SK-N-DZ (cell line): ENCODE data around the gene KLHDC7B.
"Not testable (repeated sequence)": the region's sequence is repeated elsewhere in the genome, so short reads cannot be mapped to it uniquely, and the experiment has no call there.

ENCODE experiments used
- DNase-seq: peaks from one replicate; pipeline ENCODE4 v3.0.0-alpha.2; 2015; ENCODE audit warnings: low spot score

The KLHDC7B gene

DNA sequence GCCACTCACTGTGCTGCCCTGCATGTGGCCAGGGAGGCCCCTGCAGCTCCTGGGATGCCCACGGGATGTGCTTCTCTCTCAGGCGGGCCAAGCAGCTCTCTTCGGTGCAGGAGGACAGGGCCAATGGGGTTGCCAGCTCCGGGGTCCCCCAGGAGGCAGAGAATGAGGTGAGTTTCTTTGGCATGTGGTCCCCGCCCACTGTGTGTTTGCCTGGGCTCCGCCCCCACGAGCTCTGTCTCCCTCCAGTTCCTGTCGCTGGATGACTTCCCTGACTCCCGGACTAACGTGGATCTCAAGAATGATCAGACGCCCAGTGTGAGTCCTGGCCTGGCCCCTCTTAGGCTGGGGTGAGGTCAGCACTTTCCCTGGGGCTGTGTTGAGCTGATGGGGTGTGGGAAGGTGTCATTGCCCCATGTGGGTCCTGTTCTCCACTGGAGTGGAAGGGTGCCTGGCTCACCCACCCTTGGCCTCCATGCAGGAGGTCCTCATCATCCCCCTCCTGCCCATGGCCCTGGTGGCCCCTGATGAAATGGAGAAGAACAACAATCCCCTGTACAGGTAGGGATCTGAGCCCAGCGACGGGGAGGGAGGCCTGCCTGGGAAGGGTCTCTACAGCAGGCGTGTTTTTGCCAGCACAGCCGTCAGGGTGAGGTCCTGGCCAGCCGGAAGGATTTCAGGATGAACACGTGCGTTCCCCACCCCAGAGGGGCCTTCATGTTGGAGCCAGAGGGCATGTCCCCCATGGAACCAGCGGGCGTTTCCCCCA is 28.0 kb upstream of the KLHDC7B start:
- DNase-seq, result no peak

DNA sequence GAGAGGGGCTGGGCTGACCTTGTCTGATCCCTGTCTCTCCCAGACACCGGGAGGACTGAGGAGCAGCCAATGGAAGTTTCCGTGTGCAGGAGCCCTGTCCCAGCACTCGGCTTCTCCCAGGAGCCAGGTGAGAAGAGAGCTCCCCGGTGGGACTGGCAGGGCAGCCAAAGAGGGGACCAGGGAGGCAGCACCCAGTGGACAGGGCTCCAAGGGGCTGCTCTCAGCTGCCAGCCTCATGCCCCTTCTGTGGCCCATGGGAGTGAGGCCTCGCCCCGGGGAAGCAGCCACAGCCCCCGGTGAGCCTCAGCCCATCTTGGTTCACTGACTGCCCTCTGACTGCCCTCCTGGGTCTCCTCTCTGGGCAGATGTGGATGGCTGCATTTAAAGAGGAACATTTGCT is 27.1 kb upstream of the KLHDC7B start:
- DNase-seq, result no peak

DNA sequence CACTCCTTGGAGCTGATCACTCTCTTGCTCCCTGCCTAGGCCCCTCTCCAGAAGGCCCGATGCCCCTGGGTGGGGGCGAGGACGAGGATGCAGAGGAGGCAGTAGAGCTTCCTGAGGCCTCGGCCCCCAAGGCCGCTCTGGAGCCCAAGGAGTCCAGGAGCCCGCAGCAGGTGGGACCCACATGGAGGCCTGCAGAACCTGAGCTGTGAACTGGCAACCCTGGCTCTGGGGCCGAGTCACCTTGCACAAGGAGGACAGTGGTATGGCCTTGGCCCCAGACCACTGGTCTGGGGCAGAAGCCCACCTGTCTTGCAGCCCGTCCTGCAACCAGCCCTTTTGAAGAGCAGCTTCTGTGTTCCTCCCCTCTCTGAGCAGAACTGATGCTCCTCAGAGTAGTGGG is 26.5 kb upstream of the KLHDC7B start:
- no peak for DNase-seq

DNA sequence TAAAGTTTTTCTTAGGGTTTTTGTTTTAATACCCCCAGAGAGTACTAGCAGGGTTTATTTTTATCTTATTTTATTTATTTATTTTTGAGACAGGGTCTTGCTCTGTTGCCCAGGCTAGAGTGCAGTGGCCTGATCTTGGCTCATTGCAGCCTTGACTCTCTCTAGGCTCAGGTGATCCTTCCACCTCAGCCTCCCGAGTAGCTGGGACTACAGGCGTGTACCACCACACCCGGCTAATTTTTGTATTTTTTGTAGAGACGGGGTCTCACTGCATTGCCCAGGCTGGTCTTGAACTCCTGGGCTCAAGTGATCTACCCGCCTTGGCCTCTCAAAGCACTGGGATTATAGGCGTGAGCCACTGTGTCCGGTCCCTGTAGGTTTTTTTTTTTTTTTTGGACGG is 25.5 kb upstream of the KLHDC7B start:
- not testable (repeated sequence) for DNase-seq

GRCh38 chr22:50520826-50521453 is 24.8 kb upstream of the KLHDC7B start:
- no peak for DNase-seq

DNA sequence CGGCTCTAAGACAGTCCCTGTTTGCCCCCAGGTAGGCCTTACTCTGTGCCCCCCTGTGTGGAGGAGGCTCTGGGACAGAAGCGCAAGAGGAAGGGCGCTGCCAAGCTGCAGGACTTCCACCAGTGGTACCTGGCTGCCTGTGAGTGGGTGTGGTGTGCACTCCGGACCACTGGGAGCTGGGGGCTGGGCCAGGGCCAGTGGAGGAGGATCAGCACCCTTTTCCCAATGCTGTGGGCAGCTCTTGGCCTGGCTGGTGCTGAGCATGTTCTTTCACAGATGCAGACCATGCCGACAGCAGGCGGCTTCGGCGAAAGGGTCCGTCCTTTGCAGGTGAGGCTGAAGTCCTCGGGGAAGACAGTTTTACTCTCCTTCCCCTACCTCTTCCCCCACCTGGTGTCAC is 24.0 kb upstream of the KLHDC7B start:
- DNase-seq, result no peak

GRCh38 chr22:50522208-50522805 is 23.4 kb upstream of the KLHDC7B start:
- DNase-seq, result no peak

GRCh38 chr22:50522806-50523438 is 22.8 kb upstream of the KLHDC7B start:
- DNase-seq, result no peak

GRCh38 chr22:50523458-50523805 is 22.3 kb upstream of the KLHDC7B start:
- DNase-seq, result no peak

DNA sequence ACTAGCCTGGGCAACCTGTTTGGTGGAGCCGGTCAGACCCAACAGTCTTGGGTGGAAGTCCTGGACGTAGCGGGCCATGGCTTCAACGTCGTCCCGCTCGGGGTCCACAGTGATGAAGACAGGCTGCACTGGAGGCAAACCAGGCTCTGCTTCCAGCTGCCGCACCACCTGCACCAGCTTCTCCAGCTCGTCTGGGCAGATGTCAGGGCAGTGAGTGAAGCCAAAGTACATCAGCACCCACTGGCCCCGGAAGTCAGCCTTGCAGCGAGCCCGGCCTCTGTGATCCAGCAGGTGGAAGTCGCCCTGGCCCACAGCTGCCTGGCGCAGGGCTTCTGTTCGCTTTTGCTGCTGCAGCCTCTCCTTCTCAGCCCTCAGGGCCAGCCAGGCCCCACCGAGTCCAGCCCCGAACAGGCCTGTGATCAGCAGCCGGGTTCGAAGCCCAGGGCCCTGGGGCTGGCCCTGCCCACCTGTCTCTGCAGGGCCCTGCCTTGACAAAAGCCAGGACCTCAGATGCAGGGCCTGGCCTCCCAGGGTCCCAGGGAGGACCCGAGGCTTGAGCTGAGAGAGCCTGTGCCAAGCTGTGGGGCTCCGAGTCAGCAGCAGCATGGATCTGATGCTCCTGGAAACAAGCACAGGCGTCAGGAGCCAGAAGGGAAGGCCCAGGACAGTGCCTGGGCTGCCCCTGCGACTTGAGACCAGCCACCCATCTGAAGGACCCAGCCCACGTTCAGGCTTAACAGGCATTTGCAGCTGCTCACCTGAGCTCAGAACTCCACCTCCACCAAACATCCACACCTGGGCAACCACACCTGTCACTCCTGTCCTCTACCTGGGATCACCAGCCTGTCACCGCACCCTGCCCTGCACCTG is 21.7 kb upstream of the KLHDC7B start:
- peak; percentile 72 for DNase-seq

- no peak for DNase-seq
Measured at GRCh38 chr22:50524676-50525103, 21.0 kb upstream of the KLHDC7B start.

GRCh38 chr22:50525104-50525857 is 20.4 kb upstream of the KLHDC7B start, which contains the start of gene SCO2:
TSS of gene SCO2 (minus strand) at chr22:50525598. CDS start at chr22:50524411, 1,187 bp downstream.
- DNase-seq, result peak; percentile 96

DNA sequence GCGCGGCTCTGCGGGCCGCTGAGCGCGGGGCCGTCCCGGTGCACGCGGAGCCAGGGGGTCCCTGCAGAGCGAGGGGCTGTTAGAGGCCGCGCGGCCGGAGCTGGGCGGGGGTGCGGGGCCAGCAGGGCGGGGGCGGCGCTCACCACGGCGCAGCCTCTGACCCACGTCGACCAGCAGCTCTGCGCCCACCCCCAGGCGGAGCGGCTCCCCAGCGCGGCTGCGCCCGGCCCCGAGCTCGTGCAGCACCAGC is 19.9 kb upstream of the KLHDC7B start:
- no peak for DNase-seq

GRCh38 chr22:50526108-50526833 is 19.4 kb upstream of the KLHDC7B start:
- DNase-seq, result peak; percentile 84

DNA sequence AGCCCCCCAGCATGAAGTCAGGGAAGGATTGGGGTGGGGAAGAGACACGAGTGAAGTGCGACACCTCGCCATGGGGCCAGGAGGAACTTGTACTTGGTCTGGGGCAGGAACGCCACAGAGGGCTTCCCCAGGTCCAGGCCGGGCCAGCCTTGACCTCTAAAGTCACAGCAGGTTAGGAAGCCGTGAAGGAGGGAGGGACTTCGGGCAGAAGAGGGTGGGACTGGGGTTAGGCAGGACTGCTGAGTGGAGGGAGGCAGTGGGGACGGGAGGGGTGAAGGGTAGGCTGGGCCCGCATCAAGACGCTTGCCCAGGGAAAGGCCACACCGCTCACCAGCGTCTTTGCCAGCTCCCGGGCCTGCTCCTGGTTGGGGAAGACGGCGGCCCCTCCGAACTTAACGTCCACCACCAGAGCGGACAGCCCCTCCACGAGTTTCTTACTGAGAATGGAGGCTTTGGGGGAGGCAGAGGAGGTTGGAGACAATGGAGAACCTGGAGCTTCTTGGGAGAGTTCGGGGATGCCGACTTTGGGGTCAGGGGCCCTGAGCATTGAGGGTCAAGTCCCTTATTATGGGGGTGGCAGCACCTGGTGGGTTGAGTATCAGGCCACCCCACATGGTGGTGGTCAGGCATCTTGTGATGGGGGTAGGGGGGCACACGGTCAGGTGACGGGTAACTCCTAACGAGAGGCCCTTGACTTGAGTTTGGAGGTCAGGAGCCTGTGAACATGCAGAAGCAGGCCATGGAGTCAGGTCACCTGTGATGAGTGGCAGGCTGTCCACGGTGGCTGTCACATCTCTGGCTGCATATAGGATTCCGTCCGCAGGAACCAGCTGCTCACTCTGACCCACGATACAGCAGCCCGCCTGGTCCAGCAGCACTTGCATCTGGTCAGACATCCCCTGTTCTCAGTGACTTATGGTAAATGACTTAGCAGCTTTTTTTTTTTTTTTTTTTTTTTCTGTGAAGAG is 18.6 kb upstream of the KLHDC7B start:
- DNase-seq, result peak; percentile 74

GRCh38 chr22:50527921-50528681 is 17.6 kb upstream of the KLHDC7B start:
- DNase-seq, result no peak

DNA sequence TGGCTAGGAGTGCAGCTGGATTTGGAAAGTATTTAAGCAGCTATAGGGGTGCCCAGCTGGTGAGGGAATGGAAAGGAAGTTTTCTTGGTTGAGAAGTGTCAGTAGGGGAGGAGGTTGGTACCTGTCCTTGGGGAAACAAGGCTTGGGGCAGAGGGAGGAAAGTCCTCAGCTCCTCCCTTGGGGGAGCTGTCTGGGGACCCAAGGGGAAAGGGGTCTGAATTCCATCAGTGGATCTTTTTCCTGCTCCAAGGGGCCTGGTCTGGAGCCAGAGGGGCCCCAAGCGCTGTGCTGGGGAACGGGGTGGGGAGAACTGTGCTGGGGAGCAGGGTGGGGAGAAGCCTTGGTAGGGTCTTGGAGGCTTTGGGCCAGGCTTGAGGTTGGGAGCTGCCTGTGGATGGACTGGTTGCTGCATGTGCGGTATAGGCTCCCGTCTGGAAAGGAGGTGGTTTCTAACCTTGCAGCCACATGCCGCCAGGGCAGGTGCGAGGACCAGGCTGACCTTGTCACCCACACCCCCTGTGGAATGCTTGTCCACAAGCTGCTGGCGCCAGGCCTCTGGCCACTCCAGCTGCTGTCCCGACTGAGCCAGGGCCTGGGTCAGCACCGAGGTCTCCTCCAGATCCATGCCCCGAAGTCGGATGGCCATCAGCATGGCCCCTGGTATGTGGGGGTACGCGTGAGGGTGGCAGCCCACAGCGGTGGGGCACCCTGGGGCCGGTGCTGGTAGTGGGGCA is 16.9 kb upstream of the KLHDC7B start:
- DNase-seq, result no peak
